ENCODE data around the gene SCGB1A1. TPM values are rescaled to one million over a fixed set of nuclear protein-coding genes. Genes with fewer than 3 reads are reported as not detected.
A peak's percentile ranks its signal among the peaks of the same experiment; 100 is the strongest.

SCGB1A1 gene
- total and polyA plus RNA-seq, 2 of the 13 experiments (the other 11 are each of a cell fraction or from before 2014, with no cell fraction given) = not detected

DNA sequence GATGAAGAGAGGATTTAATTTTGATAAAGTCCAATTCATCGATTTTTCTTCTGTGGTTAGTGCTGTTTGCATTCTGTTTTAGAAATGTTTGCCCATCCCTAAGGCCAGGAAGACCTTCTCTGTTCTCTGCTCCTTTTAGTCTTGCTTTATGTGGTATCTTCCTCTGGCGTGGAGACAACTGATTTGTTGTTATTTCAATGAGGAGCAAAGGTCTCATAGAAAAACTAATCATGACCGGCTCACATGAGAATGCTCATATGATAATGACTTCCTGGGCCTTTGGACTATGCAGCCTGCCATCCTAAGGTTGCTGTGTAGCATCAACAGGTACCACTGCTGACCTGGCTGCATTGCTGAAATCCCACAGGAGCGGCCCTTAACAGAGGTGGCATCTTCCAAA, 19.8 kb downstream of the SCGB1A1 start:
- Histone ChIP-seq H3K4me2 (ENCODE audit: low read depth, low read length) (peak overlapping the region; percentile 41; the same call in 1 of the 2 replicates), H3K4me3 (replicated peaks in 1 of 3; ENCODE audit: insufficient read depth in 1 of 3, low read depth in 2 of 3, low read length in 3 of 3) (no peak overlapping the region), H3K27me3 (ENCODE audit: control insufficient read depth in 1 of 2, insufficient read depth in 2 of 2, low read length in 2 of 2) (no peaks in the 10 kb centered on the region), H3K27ac (ENCODE audit: extremely low read length, insufficient read depth, low read length) (peak overlapping the region; percentile 23), H3K4me1 (ENCODE audit: insufficient read depth, low read length) (peaks cover 64% of the 10 kb centered on the region), H3K79me2 (ENCODE audit: insufficient read depth, low read length) (no peaks in the 10 kb centered on the region), H2AFZ (ENCODE audit: low read length) (no peak overlapping the region), H3K36me3 (replicated peaks in 1 of 2; ENCODE audit: control insufficient read depth in 1 of 2, insufficient read depth in 2 of 2, low read length in 2 of 2) (no peaks in the 10 kb centered on the region), H4K20me1 (ENCODE audit: insufficient read depth, low read length) (no peaks in the 10 kb centered on the region), H3K9ac (ENCODE audit: insufficient read depth, low read depth, low read length) (no peak overlapping the region), H3K9me3 (ENCODE audit: low read length) (no peaks in the 10 kb centered on the region)
- ATAC-seq (peak; percentile 92), FAIRE-seq (no peak), DNase-seq (ENCODE audit: low spot score) (peak; percentile 77)
- intact Hi-C loops (cut with micrococcal nuclease; ENCODE audit: unreplicated experiment) (no loop called here), in situ Hi-C loops (cut with HindIII; ENCODE audit: extremely low pct_ligation_motif_present, low pct_unique_long_range_greater_than_20kb) (no loop called here)
- 2% methylated on average over 4 of the region's 4 CpGs for WGBS (ENCODE audit: low lambda C conversion rate)
- BruUV-seq (replicated peaks) = no TSS peak
- ChIA-PET POLR2A (interaction anchor here (0.6 to 0.7 kb wide), 2 partner anchors 23 to 117 kb away, joined by 3 to 4 read pairs; no protein-coding TSS in a partner anchor), CTCF (ENCODE audit: low intra/inter-chr PET ratio, low total read pairs) (no interaction called here)
- peak; percentile 55; the same call in 1 of the 2 replicates for TF ChIP-seq MEF2D (CRISPR knock-in tag; IDR thresholded peaks at IDR 0.05)
- peak; percentile 77; the same call in 1 of the 2 replicates for TF ChIP-seq GATAD2A (CRISPR knock-in tag; IDR thresholded peaks at IDR 0.05)
- peak; percentile 73 for TF ChIP-seq HNF4G (IDR thresholded peaks at IDR 0.05; ENCODE audit: borderline replicate concordance, low read depth, low read length)
- peak; percentile 49; the same call in 1 of the 2 replicates for TF ChIP-seq HNF4G (CRISPR knock-in tag; IDR thresholded peaks at IDR 0.05; ENCODE audit: borderline replicate concordance, low read depth)
- peak; percentile 58; the same call in 1 of the 2 replicates for TF ChIP-seq ELF3 (CRISPR knock-in tag; IDR thresholded peaks at IDR 0.05)
- peak; percentile 86 for TF ChIP-seq HNF4A (CRISPR knock-in tag; IDR thresholded peaks at IDR 0.05)
- TF ChIP-seq CCDC6 (CRISPR knock-in tag; IDR thresholded peaks at IDR 0.05) = no peak
- TF ChIP-seq ETV5 (CRISPR knock-in tag; IDR thresholded peaks at IDR 0.05; ENCODE audit: borderline replicate concordance) = peak; percentile 68; the same call in 1 of the 2 replicates
- no peak for TF ChIP-seq KDM5B (CRISPR knock-in tag; IDR thresholded peaks at IDR 0.05; ENCODE audit: borderline replicate concordance)
- 0 out of 2 replicates have a peak, but pooled peaks have one; percentile 14 for TF ChIP-seq NAIF1 (CRISPR knock-in tag; IDR thresholded peaks at IDR 0.05; ENCODE audit: borderline replicate concordance)
- TF ChIP-seq SOX5 (CRISPR knock-in tag; IDR thresholded peaks at IDR 0.05; ENCODE audit: borderline replicate concordance) = peak; percentile 81
- TF ChIP-seq PPARG (CRISPR knock-in tag; conservative IDR thresholded peaks at IDR 0.05) = peak; percentile 74
- TF ChIP-seq GTF3A (CRISPR knock-in tag; conservative IDR thresholded peaks at IDR 0.05) = no peak
- TF ChIP-seq RORA (CRISPR knock-in tag; IDR thresholded peaks at IDR 0.05) = no peak
- TF ChIP-seq PITX1 (CRISPR knock-in tag; IDR thresholded peaks at IDR 0.05) = 0 out of 2 replicates have a peak, but pooled peaks have one; percentile 57
- 0 out of 2 replicates have a peak, but pooled peaks have one; percentile 26 for TF ChIP-seq ZMYM2 (CRISPR knock-in tag; IDR thresholded peaks at IDR 0.05)
- 0 out of 2 replicates have a peak, but pooled peaks have one; percentile 24 for TF ChIP-seq RARA (CRISPR knock-in tag; IDR thresholded peaks at IDR 0.05)
- peak; percentile 59 for TF ChIP-seq SAP130 (CRISPR knock-in tag; IDR thresholded peaks at IDR 0.05; ENCODE audit: low read depth)
- 0 out of 2 replicates have a peak, but pooled peaks have one; percentile 32 for TF ChIP-seq ZNF556 (CRISPR knock-in tag; IDR thresholded peaks at IDR 0.05; ENCODE audit: borderline replicate concordance)
- TF ChIP-seq MED1 (CRISPR knock-in tag; IDR thresholded peaks at IDR 0.05) = peak; percentile 86
- TF ChIP-seq NCOA2 (CRISPR knock-in tag; IDR thresholded peaks at IDR 0.05) = peak; percentile 47; the same call in 1 of the 2 replicates
- TF ChIP-seq, protein P1, sequence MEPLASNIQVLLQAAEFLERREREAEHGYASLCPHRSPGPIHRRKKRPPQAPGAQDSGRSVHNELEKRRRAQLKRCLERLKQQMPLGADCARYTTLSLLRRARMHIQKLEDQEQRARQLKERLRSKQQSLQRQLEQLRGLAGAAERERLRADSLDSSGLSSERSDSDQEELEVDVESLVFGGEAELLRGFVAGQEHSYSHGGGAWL (CRISPR knock-in tag; IDR thresholded peaks at IDR 0.05) = no peak
- no peak for TF ChIP-seq IRF9 (CRISPR knock-in tag; IDR thresholded peaks at IDR 0.05; ENCODE audit: borderline replicate concordance)
- peak; percentile 40; the same call in 1 of the 2 replicates for TF ChIP-seq BCL6 (CRISPR knock-in tag; IDR thresholded peaks at IDR 0.05)
- peak; percentile 37; the same call in 1 of the 2 replicates for TF ChIP-seq TFAP4 (IDR thresholded peaks at IDR 0.05; ENCODE audit: borderline replicate concordance, low read depth)
- peak; percentile 76 for TF ChIP-seq ISL2 (CRISPR knock-in tag; IDR thresholded peaks at IDR 0.05)
- peak; percentile 34; the same call in 1 of the 2 replicates for TF ChIP-seq NR2C2 (CRISPR knock-in tag; IDR thresholded peaks at IDR 0.05; ENCODE audit: borderline replicate concordance)
